Lower leg skin (tissue), 3 donors: Measurements from ENCODE around the gene SPSB4.

Source experiments
- CTCF ChIP-seq, 3 donors: fragments of 450-650 bp; IDR thresholded peaks; one replicate each; pipeline ENCODE4 v1.5.1; 2016; ENCODE audit warnings: antibody characterized with exemption in 3 of 3, mild to moderate bottlenecking in 3 of 3, moderate library complexity in 2 of 3
- POLR2A ChIP-seq, 2 donors: fragments of 450-650 bp; IDR thresholded peaks; one replicate each; pipeline ENCODE4 v1.6.1; 2016 to 2017; ENCODE audit warnings: antibody characterized with exemption in 2 of 2, mild to moderate bottlenecking in 1 of 2, moderate library complexity in 1 of 2

- TF ChIP-seq CTCF (IDR thresholded peaks at IDR 0.05) (no peak), POLR2A (IDR thresholded peaks at IDR 0.05) (no peak)
Measured at GRCh38 chr3:141183606-141184005, 132.5 kb downstream of the SPSB4 start.
